Ureter (tissue), 1 donor: ENCODE results near the gene BCL2L1. TPM values are rescaled to one million over a fixed set of nuclear protein-coding genes. Genes with fewer than 3 reads are reported as not detected.

ENCODE experiments used
- total RNA-seq: library from RNA; stranded (reverse); gene quantifications from one replicate; pipeline ENCODE4 v1.2.4, GENCODE V29; 2023
- donor health status: DM: yes; HTN: yes; CAD: no.

BCL2L1 gene
- total RNA-seq, 1 donor from 2014 or later = 91.4 TPM

Other genes starting within 250 kb of the BCL2L1 start
- 3.3 TPM for gene DEFB124, start 247.7 kb downstream of the BCL2L1 start, total RNA-seq
- gene REM1, start 247.6 kb downstream of the BCL2L1 start, total RNA-seq = 8.6 TPM
- gene HM13, start 208.4 kb downstream of the BCL2L1 start, total RNA-seq = 176 TPM
- gene ID1, start 117.6 kb downstream of the BCL2L1 start, total RNA-seq = 367 TPM
- gene COX4I2, start 85.0 kb downstream of the BCL2L1 start, total RNA-seq = 4.0 TPM
- 0.81 TPM for gene TPX2, start 16.4 kb upstream of the BCL2L1 start, total RNA-seq
- gene MYLK2, start 96.5 kb upstream of the BCL2L1 start, total RNA-seq = not detected
- not detected for gene FOXS1, start 122.7 kb upstream of the BCL2L1 start, total RNA-seq
- gene DUSP15, start 147.7 kb upstream of the BCL2L1 start, total RNA-seq = 4.7 TPM
- 0.86 TPM for gene TTLL9, start 147.8 kb upstream of the BCL2L1 start, total RNA-seq
- gene PDRG1, start 229.2 kb upstream of the BCL2L1 start, total RNA-seq = 12.1 TPM
- gene XKR7, start 245.3 kb upstream of the BCL2L1 start, total RNA-seq = 0.05 TPM